MV-4-11 (cell line): ENCODE data around the gene LCP2.
A peak's percentile ranks its signal among the peaks of the same experiment; 100 is the strongest.
"Not testable (repeated sequence)": the region's sequence is repeated elsewhere in the genome, so short reads cannot be mapped to it uniquely, and the experiment has no call there.

ENCODE experiments used
- DNase-seq: peaks from one replicate; lab custom pipeline; 2025; lab: John Stamatoyannopoulos, UW

LCP2 gene

DNA sequence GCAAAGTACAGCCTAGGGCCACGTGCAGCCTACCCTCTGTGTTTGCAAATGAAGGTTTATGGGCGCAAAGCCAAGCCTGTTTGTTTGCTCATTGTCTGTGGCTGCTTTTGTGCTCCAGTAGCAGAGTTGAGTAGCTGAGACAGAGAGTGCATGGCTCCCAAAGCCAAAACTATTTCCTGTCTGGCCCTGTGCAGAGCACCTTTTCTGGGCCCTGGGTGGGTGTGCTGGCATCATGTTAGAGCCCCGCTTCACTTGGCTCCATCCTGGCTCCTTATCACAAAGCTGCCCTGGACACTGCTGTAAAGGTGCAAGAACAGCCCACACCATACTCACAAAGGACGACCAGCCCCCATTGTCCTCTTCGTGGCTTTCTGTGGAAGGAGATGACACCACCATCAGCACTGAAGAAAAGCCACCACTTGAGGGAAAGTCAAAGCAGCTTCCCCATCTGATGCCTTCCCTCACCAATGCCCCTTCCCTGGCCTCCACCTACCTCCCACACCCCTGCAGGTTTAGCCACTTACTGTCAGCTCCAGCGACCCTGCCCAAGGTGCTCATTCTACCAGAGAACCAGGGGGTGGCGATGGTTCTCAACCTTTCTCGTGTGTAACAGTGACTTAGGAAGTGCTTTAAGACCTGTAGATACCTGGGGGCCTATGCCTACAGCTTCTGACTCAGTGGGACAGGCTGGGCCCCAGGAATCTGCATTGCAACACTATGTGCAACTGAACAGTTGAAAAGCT is 23.4 kb downstream of the LCP2 start:
- DNase-seq: peak; percentile 47

DNA sequence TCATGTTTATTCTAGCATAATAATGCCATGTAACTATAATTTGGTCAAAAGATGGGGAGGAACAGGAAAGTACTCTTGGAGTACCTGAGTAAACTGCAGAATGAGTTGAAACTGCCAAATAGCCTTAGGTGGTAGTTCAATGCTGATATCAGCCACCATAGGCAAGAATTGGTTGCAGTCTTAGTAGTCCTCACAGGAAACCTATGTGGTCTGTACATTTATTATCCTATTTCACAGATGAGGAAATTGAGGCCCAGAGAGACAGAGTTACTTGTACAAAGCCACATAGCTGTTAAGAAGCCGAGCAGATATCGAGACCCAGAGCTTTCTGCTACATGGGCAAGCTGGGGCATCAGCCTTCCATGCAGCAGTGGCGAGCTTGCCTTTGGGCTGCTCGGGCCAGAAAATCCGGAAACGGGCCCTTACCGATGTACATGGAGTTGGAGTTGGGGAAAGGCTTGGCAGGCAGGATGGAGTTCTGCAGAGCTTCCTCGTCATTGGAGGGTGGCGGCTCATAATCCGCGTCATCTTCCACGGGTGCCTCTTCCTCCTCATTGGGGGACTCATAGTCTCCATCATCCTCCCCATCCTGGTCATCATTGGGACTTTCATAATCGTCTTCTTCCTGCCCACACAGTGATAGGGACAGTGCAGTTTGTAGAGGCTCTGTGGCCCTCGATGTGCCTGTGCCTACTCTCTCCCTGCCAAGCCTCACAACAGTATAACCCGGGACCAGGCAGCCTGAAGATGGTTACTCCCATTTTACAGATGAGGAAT is 27.1 kb downstream of the LCP2 start:
- DNase-seq: no peak

DNA sequence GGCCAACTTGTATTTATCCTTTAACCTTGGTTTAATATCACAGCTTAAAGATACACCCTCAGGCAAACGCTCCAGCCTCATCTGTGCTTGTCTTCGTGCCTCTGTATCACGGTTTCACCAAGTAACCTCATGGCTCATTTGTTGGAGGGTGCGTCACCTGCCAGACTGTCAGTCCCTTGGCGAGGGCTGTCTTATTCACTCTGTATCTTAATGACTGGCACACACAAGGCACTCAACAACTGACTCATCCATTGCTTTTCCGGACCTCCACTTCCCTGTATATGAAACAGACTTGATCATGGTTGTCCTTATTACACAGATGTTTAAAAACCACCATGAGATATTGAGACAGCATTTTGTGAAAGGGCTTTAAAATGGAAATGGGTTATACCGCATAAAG is 28.0 kb downstream of the LCP2 start:
- DNase-seq: peak; percentile 94

DNA sequence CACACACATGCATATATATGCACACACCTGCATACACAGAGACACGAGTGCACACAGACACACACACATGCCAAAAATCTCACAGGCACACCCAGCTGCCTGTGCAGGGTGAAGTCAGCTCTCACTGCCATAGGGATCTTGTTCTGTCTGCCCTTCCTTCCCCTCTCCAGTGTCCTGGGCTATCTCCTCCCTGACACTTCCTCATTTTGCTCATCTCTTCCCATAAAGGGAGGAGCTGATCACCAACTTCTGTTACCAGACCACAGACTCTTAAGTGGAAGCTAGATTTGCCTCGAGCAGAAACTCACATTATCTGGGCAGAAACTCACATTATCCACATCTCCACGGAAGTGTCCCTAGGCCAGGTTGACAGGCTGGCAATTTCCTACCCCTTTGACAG is 28.7 kb downstream of the LCP2 start:
- DNase-seq: peak; percentile 95

DNA sequence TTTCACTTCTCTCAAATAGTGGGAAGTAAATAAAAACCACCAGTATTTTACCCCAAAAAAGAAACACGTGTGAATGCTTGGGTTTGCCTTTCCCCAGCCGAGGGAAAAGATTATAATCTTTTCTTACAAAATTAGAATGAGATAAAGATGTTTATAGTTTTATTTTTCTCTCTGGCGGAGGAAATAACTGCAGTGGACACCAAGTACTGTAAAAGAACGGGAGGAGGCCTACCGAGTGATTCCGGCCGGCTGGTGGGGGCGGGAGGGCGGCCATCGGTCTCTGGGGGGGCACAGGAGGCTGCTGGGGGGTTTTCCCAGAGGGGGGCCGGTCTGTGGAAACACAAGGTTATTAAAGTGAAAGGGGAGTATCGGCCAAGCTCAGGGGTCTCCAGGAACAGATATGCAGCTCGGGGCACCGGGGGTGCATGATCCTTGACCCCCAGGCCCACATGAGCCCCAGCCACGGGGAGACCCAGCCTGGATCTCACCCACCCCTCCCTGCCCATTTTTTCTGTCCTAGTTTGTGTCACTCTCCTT is 29.4 kb downstream of the LCP2 start:
- no peak for DNase-seq

DNA sequence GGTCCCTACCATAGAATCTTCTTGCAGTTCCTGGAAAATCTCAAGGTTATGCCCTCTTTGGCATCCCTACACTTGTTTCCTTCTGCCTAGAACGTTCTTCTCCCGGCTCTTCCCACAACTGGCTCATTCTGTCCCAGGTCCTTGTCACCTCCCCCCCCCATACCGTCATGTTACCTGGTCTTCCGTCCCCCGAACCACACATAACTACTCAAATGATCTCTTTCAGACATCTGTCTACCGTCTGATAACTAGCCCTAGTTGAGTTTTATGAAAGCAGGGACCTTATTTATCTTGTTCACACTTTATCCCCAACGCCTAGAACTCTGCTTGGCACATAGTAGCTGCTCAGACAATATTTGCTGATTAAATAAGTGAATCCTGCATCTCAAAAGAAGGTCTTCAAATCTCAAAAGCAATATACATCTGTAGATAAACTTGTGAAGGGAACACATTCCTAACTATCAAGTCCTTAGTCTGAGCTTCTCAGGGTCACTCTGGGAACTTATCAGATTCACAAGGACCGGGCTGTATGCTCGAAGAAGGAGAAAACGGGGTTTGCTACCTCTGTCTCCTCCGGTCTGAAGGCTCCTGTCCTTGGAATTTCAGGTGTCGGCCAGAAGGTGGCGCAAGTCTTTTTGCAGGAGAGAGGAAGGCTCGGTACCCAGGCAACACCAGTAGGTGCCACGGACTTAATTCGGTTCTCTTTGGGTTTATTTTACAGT is 30.0 kb downstream of the LCP2 start:
- peak; percentile 89 for DNase-seq

DNA sequence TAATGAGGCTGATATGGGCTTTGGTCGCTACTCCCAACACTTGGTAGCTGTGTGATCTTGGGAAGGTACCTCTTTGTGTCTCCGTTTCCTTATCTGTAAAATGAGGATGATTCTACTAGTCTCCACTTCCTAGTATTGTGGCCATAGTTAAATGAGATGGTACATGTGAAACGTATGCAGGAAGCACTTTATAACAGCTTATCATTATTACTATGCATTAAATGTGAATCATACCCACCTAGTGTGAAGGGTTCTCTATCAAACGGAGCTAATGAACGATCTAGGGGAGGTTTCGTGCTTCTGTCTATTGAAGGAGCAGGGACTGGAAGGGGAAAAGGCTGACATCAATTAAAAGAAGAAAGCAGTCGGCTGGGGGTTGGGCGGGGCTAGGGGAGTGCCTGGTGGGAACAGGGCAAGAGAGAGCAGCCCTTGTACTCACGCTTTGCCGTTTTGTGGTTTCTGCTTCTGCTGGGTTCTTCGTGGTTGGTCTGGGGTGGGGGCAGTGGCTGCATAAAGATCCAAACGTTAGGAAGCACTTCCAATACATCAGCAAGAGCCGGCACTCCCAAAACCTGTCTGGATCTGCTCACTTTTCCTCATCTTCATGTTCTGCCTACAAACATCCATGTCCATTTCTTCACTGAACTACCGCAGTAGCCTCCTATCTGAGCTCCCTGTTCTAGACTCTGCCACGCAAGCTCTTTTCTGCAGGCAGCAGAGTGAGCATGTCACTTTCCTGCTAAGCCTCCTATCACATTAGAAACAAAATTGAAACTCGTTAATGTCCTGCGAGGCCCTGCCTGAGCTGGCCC is 30.8 kb downstream of the LCP2 start:
- DNase-seq: no peak

DNA sequence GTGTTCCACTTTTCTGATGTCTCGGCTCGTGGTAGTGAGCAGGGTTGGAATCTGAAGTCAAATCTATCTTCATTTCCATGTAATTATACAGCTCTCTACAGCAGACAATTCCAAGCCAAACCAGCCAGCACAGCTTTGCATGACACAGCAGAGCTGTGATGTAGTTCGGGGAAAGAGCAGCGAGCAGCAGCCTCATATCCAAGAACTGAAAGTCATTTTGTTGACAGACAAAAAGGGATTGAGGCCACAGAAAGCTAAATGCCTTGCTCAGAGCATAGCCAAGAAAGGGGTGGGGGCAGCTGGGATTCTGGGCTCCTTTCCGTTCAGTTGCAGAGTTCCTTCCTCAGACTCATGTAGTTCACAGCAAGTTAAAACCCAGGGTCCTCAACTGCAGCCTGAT is 32.1 kb downstream of the LCP2 start:
- no peak for DNase-seq

DNA sequence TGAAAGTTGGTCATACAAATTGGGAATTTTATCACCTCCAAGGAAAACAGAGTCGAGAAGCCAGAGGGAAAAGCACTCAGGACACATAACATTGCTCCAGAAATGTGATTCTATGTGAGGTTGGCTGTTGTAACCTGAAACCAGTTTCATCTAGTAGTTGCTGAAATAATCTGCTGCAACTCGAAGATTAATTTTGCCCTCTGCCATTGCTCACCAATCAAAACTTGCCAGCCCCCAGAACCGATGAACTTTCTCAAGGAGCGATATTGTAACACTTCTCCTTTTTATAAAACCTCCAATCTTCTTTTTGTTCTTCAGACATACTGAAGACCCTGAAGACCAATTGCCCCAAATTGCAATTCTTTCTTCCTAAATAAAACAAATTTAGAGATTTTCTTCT is 33.7 kb downstream of the LCP2 start:
- no peak for DNase-seq

DNA sequence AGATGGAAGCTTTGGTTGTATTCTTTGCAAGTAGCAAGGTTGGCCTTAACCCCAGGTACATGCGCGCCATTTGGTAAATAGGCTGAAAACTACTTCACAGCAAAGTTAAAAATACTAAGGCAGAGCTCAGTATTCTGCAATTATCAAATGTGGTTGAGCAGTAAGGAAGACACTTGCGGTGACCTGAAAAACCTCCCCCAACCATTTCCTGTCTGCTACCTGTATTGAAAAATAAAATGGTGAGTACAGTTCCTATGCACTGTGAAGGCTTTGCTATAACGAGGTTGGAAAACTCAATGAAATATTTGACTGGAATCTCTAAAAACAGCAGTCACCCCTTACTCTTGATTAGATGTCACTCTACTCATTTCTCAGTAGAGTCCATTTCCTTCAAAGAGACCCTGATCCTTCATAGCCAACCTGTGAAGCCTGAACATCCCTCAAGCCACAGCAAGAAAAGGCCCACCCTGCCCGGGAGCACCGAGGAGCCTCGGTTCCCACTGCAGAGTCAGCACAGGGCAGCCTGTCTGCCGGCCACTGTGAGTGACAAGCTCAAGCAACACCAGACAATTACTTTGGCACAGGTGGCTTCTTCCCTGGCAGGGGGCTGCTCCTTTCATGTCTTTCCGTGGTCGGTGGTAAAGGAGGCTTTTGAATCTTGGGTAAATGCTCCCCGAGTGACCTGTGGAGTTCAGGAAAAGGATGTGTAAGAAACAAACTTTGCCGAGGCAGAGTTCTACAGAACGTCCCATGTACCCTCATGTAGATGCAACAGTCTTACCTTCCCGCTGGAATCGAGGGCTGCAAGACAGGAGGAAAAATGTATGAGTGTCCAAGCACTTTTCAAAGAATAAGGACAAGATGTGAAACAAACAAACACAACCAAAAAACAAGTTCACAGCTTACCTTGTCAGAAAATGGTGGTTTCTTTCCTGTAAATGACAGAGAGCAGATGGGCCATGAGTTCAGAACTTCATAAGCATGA is 35.2 kb downstream of the LCP2 start:
- DNase-seq: no peak

DNA sequence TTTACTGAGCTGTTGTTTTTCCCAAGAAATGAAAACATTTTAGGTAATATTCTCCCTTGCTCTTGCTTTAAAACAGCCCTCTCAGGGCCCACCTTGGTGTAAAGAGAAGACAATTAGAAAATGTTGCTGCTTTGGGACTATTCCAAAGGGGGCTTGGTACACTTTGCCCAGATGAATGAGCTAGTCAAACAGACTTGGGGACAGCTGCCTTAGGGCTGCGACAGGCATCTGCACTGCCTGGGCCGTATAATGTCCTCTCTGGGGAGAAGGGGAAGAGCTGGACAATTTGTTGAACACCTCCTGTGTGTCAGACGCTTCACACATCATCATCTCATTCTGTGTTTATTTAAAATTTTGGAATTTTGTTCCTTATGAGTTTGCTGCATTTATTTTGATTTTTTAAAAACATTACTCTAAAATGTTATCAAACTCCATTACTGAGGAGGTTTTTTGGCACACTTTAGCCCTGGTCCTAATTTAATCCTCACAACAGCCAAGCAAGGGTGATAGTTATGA is 36.0 kb downstream of the LCP2 start:
- no peak for DNase-seq

DNA sequence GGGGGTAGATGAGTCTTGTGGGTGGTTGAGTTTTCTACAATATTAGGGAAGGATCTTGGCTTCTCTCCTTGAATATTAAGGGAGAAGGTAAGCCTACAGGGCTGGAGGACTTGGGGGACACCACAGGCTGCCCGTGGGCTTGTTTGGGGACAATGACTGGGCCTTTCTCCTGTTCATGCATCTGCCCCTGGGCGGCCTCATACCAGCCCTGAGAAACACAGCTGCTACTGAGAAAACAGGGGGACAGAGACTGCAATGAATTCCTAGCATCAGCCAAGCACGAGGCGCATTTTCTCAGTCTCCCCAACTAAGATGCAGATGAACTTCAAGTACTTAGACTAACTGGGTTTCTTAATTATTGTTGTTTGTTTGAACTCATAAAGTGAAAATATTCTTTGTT is 40.2 kb downstream of the LCP2 start:
- DNase-seq: no peak

DNA sequence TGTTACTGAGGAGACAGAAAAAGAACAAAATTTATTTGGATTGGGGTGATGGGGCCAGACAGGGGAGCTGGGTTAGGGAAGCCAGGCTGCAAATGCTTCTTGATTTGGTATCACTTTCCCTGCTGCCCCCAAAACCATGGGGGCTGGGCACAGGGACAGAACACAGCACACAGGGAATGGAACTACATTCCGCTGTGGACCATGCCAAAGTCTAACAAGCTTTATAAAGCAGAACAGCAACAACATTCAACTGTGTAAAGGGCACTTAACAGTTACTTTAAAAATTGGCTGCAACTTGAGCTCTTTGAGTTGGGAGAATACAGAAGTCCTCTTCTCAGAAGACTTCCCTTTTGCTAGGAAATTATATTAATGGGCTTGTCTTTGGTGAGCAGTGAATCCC is 41.0 kb downstream of the LCP2 start:
- no peak for DNase-seq

DNA sequence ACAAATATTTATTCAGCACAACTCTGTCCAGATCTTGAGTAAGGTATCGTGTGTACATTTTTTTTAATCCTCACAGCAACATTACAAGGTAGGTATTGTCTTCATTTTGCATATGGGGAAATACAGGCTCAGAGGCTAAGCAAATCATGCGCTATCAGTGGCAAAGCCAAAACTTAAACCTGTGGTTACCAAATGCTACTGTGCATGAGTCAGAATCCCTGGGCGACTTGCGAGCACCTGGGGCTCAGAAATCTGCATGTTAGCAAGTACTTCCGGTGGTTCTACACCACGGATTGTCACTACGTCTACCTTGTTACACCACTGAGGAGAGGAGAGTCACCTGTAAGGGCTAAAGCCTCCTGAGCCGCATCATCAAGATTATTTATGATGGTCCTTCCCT is 43.5 kb downstream of the LCP2 start:
- DNase-seq: no peak

DNA sequence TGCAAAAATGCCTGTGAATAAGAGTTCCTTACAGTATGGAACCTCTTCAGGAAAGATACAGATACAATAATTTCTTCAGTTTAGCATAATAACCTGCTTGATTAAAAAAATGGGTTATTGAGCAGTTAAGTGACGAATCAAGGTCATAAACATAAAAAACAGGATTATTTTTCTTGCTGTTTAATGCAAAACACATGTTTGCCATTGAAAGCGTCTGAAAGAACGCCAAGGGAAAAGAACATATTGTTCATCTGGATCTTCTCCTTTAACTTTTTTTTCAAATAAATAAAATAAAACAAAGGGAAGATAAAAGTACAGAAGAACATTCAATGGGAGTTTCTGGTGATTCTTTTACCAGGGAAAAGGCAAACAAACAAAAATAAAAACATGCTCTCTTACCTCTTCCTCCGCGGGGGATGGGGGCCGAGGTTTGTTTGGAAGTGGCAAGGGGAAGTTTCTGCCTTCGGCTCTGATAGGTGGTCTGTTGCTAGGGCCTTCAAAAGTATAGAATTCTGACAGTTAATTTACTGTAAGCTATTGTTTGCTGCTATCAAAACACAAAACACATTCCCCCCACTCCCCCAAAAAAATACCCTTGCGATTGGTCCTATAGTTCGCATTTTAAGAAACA is 44.7 kb downstream of the LCP2 start:
- no peak for DNase-seq

DNA sequence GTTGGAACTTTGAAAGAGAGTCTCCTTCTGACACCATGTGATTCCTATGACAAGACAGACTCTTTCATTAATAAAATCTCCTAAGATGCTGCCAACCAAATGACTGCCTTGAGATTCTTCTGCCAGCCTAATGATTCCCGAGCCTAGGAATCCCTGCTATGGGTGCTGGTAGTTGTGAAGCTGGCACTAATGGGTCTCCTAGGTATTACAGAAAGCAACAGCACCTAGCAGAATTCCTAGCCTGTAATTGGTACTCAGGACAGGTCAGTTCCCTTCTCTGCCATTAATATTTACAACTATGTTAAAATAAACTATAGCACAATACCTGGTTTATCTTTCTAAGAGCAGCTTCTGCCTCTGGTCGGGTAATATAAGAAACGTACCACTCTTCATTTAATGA is 45.5 kb downstream of the LCP2 start:
- DNase-seq: no peak

DNA sequence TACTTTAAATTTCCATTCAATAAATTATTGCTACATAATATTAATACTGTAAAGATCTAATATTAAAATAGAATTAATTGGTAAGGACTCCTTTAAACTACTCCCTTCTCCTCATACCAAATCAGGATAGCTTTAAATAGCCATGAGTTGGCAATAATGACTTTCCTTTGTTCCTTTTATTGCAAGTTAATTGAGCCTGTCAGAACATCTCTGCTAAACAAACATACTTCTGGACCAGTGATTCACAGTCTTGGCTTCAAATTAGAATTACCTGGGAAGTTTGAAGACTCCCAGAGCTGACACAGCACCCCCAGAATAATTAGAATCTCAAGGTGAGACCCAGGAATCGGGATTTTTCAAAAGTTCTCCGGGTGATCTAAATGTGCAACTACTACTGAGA is 46.1 kb downstream of the LCP2 start:
- no peak for DNase-seq

DNA sequence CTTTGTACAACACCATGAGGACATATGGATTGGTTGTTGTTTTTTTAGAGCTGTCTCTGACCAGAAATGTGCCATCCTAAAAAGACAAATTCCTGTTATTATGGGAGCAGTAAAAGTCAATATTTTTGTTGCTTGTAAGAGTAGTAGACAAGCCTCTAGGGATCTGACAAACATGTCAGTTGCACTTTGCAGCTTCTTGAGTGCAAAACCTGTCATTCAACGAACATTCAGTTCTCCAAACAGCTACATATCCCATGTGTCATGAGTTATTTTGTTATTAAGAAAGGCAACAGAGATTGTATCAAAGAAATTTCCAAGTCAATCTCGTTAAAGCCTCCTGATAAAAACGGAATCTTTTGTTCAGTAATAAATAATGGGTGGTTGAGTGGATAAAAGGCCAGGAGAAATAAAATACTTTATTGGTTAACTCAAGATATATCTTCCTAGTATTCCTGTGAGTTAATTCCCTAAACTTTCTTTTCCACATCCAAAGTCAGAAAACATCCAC is 46.7 kb downstream of the LCP2 start:
- DNase-seq: no peak

DNA sequence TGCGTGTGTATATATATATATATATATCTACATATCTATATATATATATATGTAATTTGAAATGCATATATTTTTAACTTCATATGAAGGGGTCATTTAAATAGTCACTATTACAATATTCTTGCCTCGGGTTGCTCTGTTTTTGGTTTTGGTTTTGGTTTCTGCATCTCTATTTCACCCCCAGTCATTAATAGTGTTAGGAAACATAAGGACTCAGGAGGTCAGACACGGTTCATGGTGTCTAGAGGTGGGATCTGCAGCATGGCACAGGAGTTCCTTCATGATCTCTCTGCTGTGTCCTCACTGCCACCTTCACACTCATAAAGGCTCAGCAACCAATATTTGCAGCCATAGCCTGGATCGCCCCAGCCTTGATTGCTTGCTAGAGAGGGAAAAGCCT is 48.2 kb downstream of the LCP2 start:
- DNase-seq: no peak

DNA sequence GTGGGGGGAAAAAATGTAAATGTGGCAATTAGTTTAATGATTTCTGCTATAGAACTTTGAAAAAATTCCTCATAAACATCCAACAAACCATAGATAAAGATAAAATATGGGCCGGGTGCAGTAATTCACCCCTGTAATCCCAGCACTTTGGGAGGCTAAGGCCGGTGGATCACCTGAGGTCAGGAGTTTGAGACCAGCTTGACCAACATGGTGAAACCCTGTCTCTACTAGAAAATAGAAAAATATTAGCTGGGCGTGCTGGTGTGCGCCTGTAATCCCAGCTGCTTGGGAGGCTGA is 48.7 kb downstream of the LCP2 start:
- not testable (repeated sequence) for DNase-seq
